ENCODE results near the gene ERC1.
A peak's percentile ranks its signal among the peaks of the same experiment; 100 is the strongest.

ERC1 gene

GRCh38 chr12:990661-991349, at the start of gene ERC1:
ERC1 (plus strand) TSS chr12:991223; CDS start chr12:1027904, 36,681 bp downstream.
- DNase-seq (ENCODE audit: low spot score): peak; percentile 95

GRCh38 chr12:943051-943450, 48.0 kb upstream of the ERC1 start:
- DNase-seq (ENCODE audit: low spot score): no peak

GRCh38 chr12:944211-944610, 46.8 kb upstream of the ERC1 start:
- no peak for DNase-seq (ENCODE audit: low spot score)

GRCh38 chr12:946212-946611, 44.8 kb upstream of the ERC1 start:
- no peak for DNase-seq (ENCODE audit: low spot score)

- DNase-seq (ENCODE audit: low spot score): no peak
Observed at GRCh38 chr12:946631-947030, 44.4 kb upstream of the ERC1 start.

GRCh38 chr12:948238-948637, 42.8 kb upstream of the ERC1 start:
- DNase-seq (ENCODE audit: low spot score): no peak

GRCh38 chr12:949453-950191, 41.4 kb upstream of the ERC1 start, which contains the start of gene RAD52:
RAD52 (minus strand) TSS chr12:949694; CDS start chr12:933058, 16,636 bp downstream.
- DNase-seq (ENCODE audit: low spot score): peak; percentile 100

GRCh38 chr12:951176-951575, 39.8 kb upstream of the ERC1 start:
- no peak for DNase-seq (ENCODE audit: low spot score)

- DNase-seq (ENCODE audit: low spot score): no peak
Observed at GRCh38 chr12:953776-954175, 37.2 kb upstream of the ERC1 start.

- no peak for DNase-seq (ENCODE audit: low spot score)
Observed at GRCh38 chr12:954741-955140, 36.3 kb upstream of the ERC1 start.

- DNase-seq (ENCODE audit: low spot score): no peak
Observed at GRCh38 chr12:955939-956338, 35.1 kb upstream of the ERC1 start.

GRCh38 chr12:958588-959123, 32.4 kb upstream of the ERC1 start:
- no peak for DNase-seq (ENCODE audit: low spot score)

- no peak for DNase-seq (ENCODE audit: low spot score)
Observed at GRCh38 chr12:966724-967123, 24.3 kb upstream of the ERC1 start.

- no peak for DNase-seq (ENCODE audit: low spot score)
Observed at GRCh38 chr12:967641-968040, 23.4 kb upstream of the ERC1 start.

GRCh38 chr12:968545-968944, 22.5 kb upstream of the ERC1 start:
- DNase-seq (ENCODE audit: low spot score): no peak

GRCh38 chr12:969821-970220, 21.2 kb upstream of the ERC1 start:
- no peak for DNase-seq (ENCODE audit: low spot score)

- DNase-seq (ENCODE audit: low spot score): no peak
Observed at GRCh38 chr12:971991-972390, 19.0 kb upstream of the ERC1 start.

- no peak for DNase-seq (ENCODE audit: low spot score)
Observed at GRCh38 chr12:974271-974862, 16.7 kb upstream of the ERC1 start.

- DNase-seq (ENCODE audit: low spot score): no peak
Observed at GRCh38 chr12:976644-977043, 14.4 kb upstream of the ERC1 start.

GRCh38 chr12:977156-977555, 13.9 kb upstream of the ERC1 start:
- no peak for DNase-seq (ENCODE audit: low spot score)

- no peak for DNase-seq (ENCODE audit: low spot score)
Observed at GRCh38 chr12:979349-979748, 11.7 kb upstream of the ERC1 start.

GRCh38 chr12:981176-981828, 9.7 kb upstream of the ERC1 start:
- DNase-seq (ENCODE audit: low spot score): peak; percentile 84
